Measurements from ENCODE around the gene PRKX. TPM values are rescaled to one million over a fixed set of nuclear protein-coding genes. Genes with fewer than 3 reads are reported as not detected.
"Not testable (repeated sequence)": the region's sequence is repeated elsewhere in the genome, so short reads cannot be mapped to it uniquely, and the experiment has no call there.

Gene PRKX
- total RNA-seq, 2 donors from 2014 or later, result 80.6 to 98.5 TPM

DNA sequence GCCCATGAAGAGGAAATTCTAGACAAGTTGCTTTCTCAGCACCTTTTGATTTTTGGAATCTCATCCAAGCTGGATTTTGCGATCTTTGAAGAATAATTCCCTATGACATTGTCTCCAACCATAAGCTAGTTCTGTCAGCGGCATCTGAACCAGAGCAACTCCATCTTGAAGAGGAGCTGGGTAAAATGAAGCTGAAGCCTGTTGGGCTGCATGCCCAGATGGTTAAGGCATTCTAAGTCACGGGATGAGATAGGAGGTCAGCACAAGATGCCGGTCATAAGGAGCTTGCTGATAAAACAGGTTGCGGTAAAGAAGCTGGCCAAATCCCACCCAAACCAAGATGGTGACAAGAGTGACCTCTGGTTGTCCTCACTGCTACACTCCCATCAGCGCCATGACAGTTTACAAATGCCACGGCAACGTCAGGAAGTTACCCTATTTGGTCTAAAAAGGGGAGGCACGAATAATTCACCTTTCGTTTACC is 12.0 kb downstream of the PRKX start:
- H3K36me3 Mint-ChIP-seq (ENCODE audit: insufficient read depth in 2 of 2); ATAC-seq (replicated peaks in 1 of 2); H3K9me3 Mint-ChIP-seq; DNase-seq; H3K27me3 Mint-ChIP-seq (ENCODE audit: low read depth): not testable (repeated sequence)
- peak overlapping the region; percentile 82 to 93 for H3K4me3 Mint-ChIP-seq
- peaks cover 75% of the 10 kb centered on the region for H3K4me1 Mint-ChIP-seq (ENCODE audit: low read depth)
- H3K27ac Mint-ChIP-seq, result peak overlapping the region; percentile 99

- H3K36me3 Mint-ChIP-seq (ENCODE audit: insufficient read depth in 2 of 2), result peaks cover 5 to 9% of the 10 kb centered on the region in 2 donors
- ATAC-seq (replicated peaks in 1 of 2) (peak; percentile 41), DNase-seq (no peak)
- no peaks in the 10 kb centered on the region for H3K27me3 Mint-ChIP-seq (ENCODE audit: low read depth)
- peak overlapping the region; percentile 82 to 93 for H3K4me3 Mint-ChIP-seq
- H3K9me3 Mint-ChIP-seq, result no peaks in the 10 kb centered on the region
- peaks cover 74% of the 10 kb centered on the region for H3K4me1 Mint-ChIP-seq (ENCODE audit: low read depth)
- peak overlapping the region; percentile 99 for H3K27ac Mint-ChIP-seq
These were observed 13.5 kb downstream of the PRKX start for GRCh38 chrX:3699821-3700381.

DNA sequence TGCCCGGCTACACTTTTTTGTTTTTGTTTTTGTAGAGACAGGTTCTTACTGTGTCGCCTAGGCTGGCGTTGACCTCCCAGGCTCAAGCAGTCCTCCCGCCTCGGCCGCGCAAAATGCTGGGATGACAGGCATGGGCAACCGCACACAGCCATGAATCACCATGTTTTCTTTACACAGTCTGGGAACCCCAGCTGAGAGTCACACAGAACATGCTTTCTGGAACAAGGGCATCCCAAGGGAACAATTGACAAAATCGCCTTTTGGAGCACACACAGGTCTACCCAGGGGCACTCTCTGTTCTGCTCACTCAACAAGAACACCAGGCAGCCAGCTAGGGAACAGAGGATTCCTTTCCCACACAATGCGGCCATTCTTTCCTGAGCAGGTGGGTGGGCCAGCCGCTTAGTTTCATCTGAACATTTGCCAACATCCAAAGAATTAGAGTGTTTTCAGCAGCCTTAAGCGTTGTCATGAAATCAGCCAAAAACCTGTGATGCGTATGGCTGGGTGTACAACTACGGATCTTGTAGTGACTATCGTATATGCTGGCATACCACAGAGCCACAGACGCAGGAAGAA is 15.7 kb downstream of the PRKX start:
- Mint-ChIP-seq H3K4me1 (ENCODE audit: low read depth) (peaks cover 70% of the 10 kb centered on the region), H3K36me3 (ENCODE audit: insufficient read depth in 2 of 2) (peaks cover 5 to 10% of the 10 kb centered on the region in 2 donors)

GRCh38 chrX:3697220-3697684 is 16.2 kb downstream of the PRKX start:
- H3K36me3 Mint-ChIP-seq (ENCODE audit: insufficient read depth in 2 of 2), result peaks cover 5 to 10% of the 10 kb centered on the region in 2 donors
- H3K27me3 Mint-ChIP-seq (ENCODE audit: low read depth), result no peaks in the 10 kb centered on the region
- H3K27ac Mint-ChIP-seq, result peak overlapping the region; percentile 97
- no peak for ATAC-seq (replicated peaks in 1 of 2)
- peaks cover 69% of the 10 kb centered on the region for H3K4me1 Mint-ChIP-seq (ENCODE audit: low read depth)
- DNase-seq, result no peak
- no peaks in the 10 kb centered on the region for H3K9me3 Mint-ChIP-seq
- H3K4me3 Mint-ChIP-seq, result peak overlapping the region in 1 of 2 donors; percentile 33

More for the DNA sequence above, 15.7 kb downstream of the PRKX start:
- ATAC-seq (replicated peaks in 1 of 2) (no peak), DNase-seq (no peak)
- Mint-ChIP-seq H3K27ac (peak overlapping the region; percentile 81), H3K27me3 (ENCODE audit: low read depth) (no peaks in the 10 kb centered on the region), H3K9me3 (no peaks in the 10 kb centered on the region), H3K4me3 (peak overlapping the region in 1 of 2 donors; percentile 33)

DNA sequence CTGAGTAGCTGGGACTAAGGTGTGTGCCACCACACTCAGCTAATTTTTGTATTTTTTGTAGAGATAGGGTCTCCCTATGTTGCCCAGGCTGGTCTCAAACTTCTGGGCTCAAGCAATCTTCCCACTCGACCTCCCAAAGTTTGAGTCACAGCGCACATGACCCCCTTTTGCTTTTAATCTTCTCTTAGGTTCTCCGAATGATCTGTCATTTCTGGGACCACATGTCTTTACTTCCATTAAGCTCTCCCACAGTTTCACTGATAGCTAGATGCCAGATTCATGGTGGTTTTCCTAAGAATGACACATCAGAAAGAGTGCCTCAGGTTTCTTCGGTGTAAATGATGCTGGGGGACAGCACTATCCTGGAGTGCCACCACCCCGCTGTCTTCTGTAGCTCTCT is 17.9 kb downstream of the PRKX start:
- peaks cover 60% of the 10 kb centered on the region for H3K4me1 Mint-ChIP-seq (ENCODE audit: low read depth)
- ATAC-seq (replicated peaks in 1 of 2) (peak in 1 of 2 donors; percentile 35), DNase-seq (no peak)
- peak overlapping the region; percentile 76 for H3K27ac Mint-ChIP-seq
- H3K9me3 Mint-ChIP-seq, result no peaks in the 10 kb centered on the region
- H3K4me3 Mint-ChIP-seq, result peak overlapping the region in 1 of 2 donors; percentile 6
- H3K27me3 Mint-ChIP-seq (ENCODE audit: low read depth), result no peaks in the 10 kb centered on the region
- peaks cover 5 to 11% of the 10 kb centered on the region in 2 donors for H3K36me3 Mint-ChIP-seq (ENCODE audit: insufficient read depth in 2 of 2)

DNA sequence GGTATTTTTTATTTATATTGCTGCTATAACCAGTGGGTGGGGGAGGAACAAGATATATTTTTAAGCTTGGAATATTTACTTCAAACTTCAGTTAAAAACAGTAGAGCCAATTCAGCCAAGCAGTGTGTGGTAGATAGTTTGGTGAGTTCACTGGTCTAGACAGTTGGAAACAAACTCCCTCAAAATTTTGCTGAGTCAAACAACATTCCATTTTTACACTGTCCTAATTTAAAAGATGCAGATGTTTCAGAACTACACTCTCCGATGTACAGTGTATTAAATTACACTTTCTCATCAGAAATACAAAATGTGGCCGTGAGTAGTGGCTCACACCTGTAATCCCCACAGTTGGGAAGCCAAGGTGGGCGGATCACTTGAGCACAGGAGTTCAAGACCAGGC is 23.3 kb downstream of the PRKX start:
- Mint-ChIP-seq H3K27ac (no peak overlapping the region), H3K4me3 (no peak overlapping the region), H3K9me3 (no peaks in the 10 kb centered on the region), H3K4me1 (ENCODE audit: low read depth) (peaks cover 47% of the 10 kb centered on the region), H3K36me3 (ENCODE audit: insufficient read depth in 2 of 2) (peaks cover 4 to 10% of the 10 kb centered on the region in 2 donors), H3K27me3 (ENCODE audit: low read depth) (no peaks in the 10 kb centered on the region)
- ATAC-seq (replicated peaks in 1 of 2) (no peak), DNase-seq (no peak)

- not testable (repeated sequence) for H3K36me3 Mint-ChIP-seq (ENCODE audit: insufficient read depth in 2 of 2); ATAC-seq (replicated peaks in 1 of 2); H3K9me3 Mint-ChIP-seq; H3K4me3 Mint-ChIP-seq; H3K27me3 Mint-ChIP-seq (ENCODE audit: low read depth); H3K27ac Mint-ChIP-seq; DNase-seq
- H3K4me1 Mint-ChIP-seq (ENCODE audit: low read depth), result peaks cover 21% of the 10 kb centered on the region
These were observed 30.2 kb downstream of the PRKX start for GRCh38 chrX:3683236-3683635.

GRCh38 chrX:3680459-3680858 is 33.0 kb downstream of the PRKX start:
- ATAC-seq (replicated peaks in 1 of 2), result no peak
- no peaks in the 10 kb centered on the region for H3K9me3 Mint-ChIP-seq
- DNase-seq, result no peak
- peaks cover 20% of the 10 kb centered on the region for H3K4me1 Mint-ChIP-seq (ENCODE audit: low read depth)
- no peaks in the 10 kb centered on the region for H3K27me3 Mint-ChIP-seq (ENCODE audit: low read depth)
- H3K36me3 Mint-ChIP-seq (ENCODE audit: insufficient read depth in 2 of 2), result peaks cover 3 to 4% of the 10 kb centered on the region in 2 donors
- H3K27ac Mint-ChIP-seq, result no peak overlapping the region
- H3K4me3 Mint-ChIP-seq, result no peak overlapping the region

GRCh38 chrX:3679669-3680068 is 33.8 kb downstream of the PRKX start:
- Mint-ChIP-seq H3K27ac (no peak overlapping the region), H3K9me3 (no peaks in the 10 kb centered on the region), H3K4me1 (ENCODE audit: low read depth) (peaks cover 16% of the 10 kb centered on the region), H3K36me3 (ENCODE audit: insufficient read depth in 2 of 2) (peaks cover 4 to 6% of the 10 kb centered on the region in 2 donors), H3K27me3 (ENCODE audit: low read depth) (no peaks in the 10 kb centered on the region), H3K4me3 (no peak overlapping the region)
- ATAC-seq (replicated peaks in 1 of 2), result no peak
- no peak for DNase-seq

DNA sequence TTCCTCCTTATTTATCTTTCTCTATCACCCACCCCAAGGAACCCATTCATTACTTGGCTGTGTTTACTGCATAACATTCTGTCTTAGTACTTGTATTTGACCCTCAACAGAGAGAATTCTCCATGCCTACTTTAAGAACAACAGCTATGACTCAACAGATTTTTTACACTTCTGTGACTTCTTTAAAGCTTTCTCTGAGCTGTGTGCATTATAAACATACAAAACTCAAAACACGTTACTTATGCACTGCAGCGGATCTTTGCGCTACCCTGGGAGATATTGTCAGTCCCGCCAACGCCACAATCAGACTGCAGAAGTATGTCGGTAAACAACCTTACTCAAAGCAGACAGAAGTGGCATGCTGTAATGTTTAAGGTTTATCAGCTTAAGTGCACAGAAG is 35.1 kb downstream of the PRKX start:
- H3K9me3 Mint-ChIP-seq, result no peaks in the 10 kb centered on the region
- H3K4me3 Mint-ChIP-seq, result no peak overlapping the region
- no peak for ATAC-seq (replicated peaks in 1 of 2)
- peaks cover 7 to 11% of the 10 kb centered on the region in 2 donors for H3K36me3 Mint-ChIP-seq (ENCODE audit: insufficient read depth in 2 of 2)
- H3K27me3 Mint-ChIP-seq (ENCODE audit: low read depth), result no peaks in the 10 kb centered on the region
- H3K4me1 Mint-ChIP-seq (ENCODE audit: low read depth), result peaks cover 16% of the 10 kb centered on the region
- peak overlapping the region; percentile 34 for H3K27ac Mint-ChIP-seq
- no peak for DNase-seq

DNA sequence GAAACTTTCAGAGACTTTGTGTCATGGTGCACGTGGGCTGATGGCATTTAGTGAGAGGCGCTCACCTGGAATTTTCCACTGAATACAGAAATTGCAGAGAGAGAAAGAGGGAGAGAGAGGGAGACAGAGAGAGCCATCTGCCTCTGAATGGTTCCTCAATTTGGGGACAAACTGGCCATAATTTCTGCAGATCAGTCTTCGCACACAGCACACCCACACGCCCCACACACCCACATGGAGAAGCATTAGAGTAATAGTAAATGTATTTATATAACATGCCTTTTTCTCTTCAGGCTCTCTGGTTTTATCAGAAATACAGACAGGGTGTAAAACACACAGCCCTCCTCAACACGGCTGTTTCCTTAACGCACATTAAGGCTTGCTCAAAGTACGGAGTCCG is 38.6 kb downstream of the PRKX start:
- Mint-ChIP-seq H3K36me3 (ENCODE audit: insufficient read depth in 2 of 2) (peaks cover 9 to 16% of the 10 kb centered on the region in 2 donors), H3K27ac (no peak overlapping the region)

DNA sequence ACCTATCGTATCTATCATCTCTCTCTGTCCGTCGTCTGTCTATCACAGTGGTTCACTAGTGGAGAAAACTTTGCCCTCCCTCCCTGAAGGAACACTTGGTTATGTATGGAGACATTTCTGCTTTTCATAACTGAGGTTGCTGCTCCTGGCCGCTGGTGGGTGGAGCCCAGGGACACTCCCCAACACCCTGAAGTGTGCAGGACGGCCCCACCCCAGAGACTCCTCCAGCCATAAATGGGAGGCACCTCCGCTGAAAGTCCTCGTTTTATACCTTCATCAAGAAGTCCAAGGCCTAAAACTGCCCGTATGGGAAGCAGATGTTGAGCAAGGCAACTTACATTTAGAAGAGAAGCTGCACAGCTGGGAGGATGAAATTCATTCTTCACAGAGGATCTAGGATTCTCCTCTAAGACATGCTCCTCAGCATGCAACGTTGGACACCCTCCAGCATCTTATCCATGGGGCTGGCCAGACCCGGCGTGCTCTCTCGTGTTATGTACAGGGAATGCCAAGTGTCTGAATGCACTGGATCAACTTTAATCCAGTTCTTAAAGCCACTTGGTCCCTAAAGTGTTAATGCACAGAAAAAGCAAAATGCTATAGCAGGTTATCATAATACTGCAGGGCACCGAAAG is 43.5 kb downstream of the PRKX start:
- DNase-seq (no peak), ATAC-seq (replicated peaks in 1 of 2) (no peak)
- no peak overlapping the region for H3K27ac Mint-ChIP-seq
- no peaks in the 10 kb centered on the region for H3K9me3 Mint-ChIP-seq
- no peaks in the 10 kb centered on the region for H3K4me1 Mint-ChIP-seq (ENCODE audit: low read depth)
- H3K27me3 Mint-ChIP-seq (ENCODE audit: low read depth), result no peaks in the 10 kb centered on the region
- peaks cover 11 to 21% of the 10 kb centered on the region in 2 donors for H3K36me3 Mint-ChIP-seq (ENCODE audit: insufficient read depth in 2 of 2)
- H3K4me3 Mint-ChIP-seq, result no peak overlapping the region

More for the DNA sequence above, 38.6 kb downstream of the PRKX start:
- ATAC-seq (replicated peaks in 1 of 2) (no peak), DNase-seq (no peak)
- peaks cover 16% of the 10 kb centered on the region for H3K4me1 Mint-ChIP-seq (ENCODE audit: low read depth)
- no peaks in the 10 kb centered on the region for H3K27me3 Mint-ChIP-seq (ENCODE audit: low read depth)
- H3K4me3 Mint-ChIP-seq, result no peak overlapping the region
- no peaks in the 10 kb centered on the region for H3K9me3 Mint-ChIP-seq

DNA sequence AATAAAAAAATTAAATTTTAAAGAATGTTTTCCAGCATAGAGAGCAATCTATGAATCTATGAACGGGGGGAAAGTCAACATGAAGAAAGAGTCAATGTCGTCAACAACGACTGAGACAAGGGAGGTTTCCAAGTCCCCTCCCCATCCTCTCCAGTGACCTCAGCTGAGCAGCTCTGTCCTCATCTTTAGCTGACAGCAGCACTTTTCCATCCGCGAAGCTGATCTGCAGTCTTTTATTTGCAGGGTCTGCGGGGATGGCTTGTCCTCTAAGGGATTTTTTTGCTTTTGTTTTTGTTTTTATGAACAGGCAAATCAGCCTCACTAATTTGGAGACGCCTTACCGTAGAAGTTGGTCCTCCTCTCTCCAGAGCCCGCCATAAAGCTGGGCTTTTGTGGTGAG is 46.5 kb downstream of the PRKX start:
- no peaks in the 10 kb centered on the region for H3K9me3 Mint-ChIP-seq
- H3K4me1 Mint-ChIP-seq (ENCODE audit: low read depth), result no peaks in the 10 kb centered on the region
- no peak for DNase-seq
- no peak for ATAC-seq (replicated peaks in 1 of 2)
- H3K4me3 Mint-ChIP-seq, result no peak overlapping the region
- H3K36me3 Mint-ChIP-seq (ENCODE audit: insufficient read depth in 2 of 2), result peaks cover 4 to 10% of the 10 kb centered on the region in 2 donors
- no peaks in the 10 kb centered on the region for H3K27me3 Mint-ChIP-seq (ENCODE audit: low read depth)
- no peak overlapping the region for H3K27ac Mint-ChIP-seq

All from activated T-cell treated with anti-CD3 and anti-CD28 coated beads, Interleukin-2, amount 50 U/mL, for 72 hours (primary cell).